Limb (tissue), 2 donors: ENCODE results near the gene AMFR.

ENCODE experiments used
- DNase-seq, 2 donors: peaks; one replicate each; pipeline ENCODE4 v3.0.0-alpha.2; 2016; ENCODE audit errors: extremely low spot score in 2 of 2

The AMFR gene

DNA sequence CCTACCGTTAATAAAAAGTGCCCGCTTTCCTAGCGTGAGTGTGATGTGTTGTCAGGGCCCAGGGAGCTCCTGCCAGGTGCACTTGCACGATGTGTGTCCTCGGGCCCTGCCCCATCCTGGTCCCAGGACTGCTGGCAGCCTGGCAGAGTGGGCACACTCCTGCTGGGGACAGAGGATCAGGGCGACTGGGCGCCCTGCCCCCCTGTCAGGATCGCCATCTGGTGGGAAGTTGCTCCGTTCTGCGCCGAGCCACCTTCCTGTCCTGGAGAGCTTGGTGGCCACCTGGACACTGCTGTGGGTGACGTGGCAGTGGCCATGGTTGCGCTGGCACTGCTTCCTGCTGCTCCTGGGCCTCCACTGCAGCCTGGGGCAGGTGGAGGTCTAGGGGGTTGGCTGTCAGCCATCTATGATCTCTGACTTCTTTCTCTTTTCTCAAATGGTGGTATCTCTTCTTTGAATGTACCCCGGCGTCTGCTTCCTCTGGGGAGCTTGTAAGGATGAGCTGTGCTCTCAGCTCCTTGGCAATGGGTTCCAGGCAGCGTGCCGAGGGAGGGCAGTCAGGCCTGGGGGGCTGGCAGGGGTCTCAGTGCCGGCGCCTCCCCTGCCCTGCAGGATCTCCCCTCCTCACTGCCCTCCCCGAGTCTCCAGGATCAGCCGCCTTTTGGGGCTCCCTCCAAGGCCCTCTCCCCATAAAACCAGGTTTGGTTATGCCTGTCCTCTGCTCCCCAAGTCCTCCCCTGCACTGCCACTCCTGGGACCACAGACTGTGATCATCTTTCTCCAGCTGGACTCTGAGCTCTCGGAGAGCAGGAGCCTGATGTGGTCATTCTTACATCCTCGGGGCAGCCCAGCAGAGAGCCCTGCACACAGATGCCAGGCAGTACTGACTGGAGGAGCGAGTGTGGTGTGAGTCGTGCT lies 76.9 kb downstream of the AMFR start:
- no peak for DNase-seq

DNA sequence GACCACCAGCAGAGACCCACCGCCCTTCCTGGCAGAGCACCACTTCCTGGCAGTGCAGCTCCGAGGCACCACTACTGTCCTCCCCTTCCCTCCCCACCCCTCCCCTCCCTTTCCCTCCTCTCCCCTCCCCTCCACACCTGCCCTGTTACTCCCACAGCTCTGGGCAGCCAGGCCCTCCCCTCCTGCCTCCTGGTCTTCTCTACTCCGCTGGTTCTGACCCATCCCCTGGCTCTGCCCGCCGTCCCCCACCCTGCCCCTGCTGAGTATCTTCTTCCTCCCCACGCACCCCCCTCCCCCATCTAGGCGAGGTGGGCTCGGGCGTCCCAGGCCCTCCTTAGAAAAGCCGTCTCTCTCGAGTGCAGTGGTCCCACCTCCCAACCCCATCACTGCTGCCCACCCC lies 77.7 kb downstream of the AMFR start:
- no peak for DNase-seq

DNA sequence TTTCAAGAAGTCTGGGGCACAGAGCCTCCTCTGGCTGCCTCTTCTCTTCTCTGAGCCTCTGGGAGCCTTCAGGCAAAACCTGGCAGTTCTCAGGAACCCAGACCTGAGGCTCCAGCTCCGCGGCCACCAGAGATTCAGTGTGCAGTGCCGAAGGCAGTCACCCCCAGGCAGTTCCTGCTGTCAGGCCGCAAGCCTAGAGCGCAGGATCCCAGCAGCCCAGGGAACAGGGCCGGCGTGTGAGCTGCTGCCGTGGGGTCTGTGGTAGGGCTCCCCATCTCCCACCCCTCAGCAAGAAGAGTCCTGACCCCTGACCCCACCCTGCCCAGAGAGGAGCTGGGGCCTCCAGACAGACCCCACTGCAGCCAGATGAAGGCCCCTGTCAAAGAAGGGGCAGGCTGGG lies 78.2 kb downstream of the AMFR start:
- DNase-seq = no peak

DNA sequence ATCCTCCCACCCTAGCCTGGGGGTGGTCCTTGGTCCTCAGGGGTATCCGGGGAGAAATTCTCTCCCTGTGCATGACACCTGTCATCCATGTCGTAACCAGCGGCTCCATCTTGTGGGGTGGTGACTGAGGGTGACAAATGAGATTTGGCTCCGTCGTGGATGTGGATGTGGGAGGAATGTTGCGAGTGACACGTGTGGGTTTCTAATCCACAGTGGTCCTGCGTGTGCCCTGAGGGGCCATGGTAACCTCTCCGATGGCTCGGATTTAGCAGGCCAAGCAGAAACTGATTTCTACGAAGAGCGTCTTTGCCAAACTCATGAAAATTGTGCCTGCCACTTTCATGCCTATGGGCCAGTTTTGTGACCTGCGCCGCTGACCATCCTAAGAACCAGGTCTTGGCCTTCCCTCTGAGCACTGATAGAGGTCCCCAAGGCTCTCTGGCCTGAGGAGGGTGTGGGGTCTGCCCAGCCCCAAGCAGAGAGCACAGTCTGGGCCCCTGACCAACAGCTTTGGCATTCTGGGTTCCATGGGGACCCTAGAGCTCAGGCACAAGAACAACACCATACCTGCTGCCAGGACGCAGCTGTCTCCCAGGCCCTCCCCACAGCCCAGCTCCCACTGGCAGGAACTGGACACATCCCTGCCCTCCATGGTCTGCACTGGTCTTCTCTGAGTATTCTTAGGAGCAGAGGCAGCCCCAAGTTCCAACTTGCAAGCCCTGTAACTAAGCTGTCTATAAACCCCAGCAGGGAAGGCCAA lies 79.0 kb downstream of the AMFR start:
- no peak for DNase-seq

- no peak for DNase-seq
Observed at GRCh38 chr16:56345406-56346050, 79.8 kb downstream of the AMFR start.

DNA sequence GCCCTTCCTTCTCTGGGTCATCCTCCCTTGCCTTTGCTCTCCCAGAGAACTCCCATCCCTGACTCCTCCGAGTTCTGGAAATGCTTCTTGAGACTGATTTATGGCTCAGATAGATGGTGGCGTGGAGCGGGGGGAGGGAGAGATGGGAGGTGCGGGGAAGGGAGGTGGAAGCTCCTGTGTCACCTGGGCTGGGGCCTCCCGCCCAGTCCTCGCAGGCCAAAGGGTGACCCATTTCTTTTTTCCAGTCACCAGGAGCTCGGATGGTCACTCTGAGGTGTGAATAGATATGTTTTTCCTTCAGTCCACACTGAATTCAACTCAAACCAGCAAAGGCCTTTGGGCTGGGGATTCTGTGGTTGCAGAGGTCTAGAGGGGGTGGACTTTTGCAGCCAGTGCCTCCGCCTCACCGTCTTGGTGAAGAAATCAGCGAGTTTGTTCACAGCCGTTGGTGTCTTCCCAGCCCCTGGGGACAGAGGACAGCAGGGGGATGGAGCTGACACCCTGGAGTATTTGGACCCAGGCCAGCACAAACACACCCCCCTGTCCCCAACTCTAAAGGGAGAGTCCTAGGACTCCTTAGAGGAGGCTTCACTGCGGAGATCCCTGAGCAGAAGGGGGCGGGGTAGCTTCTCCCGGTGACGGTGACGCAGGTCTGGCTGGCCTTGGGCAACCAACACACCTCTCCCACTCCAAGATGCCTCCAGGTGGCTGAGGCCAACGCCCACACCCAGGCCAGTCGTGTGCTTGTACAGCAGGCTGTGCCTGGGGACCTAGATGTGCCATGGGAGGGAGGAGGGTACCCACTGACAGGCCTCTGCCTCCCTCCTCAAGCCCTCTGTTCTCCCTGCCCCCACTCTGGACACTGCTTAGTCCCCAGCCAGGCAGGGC lies 80.6 kb downstream of the AMFR start:
- DNase-seq = no peak

- no peak for DNase-seq
Observed at GRCh38 chr16:56343661-56344517, 81.5 kb downstream of the AMFR start.

- no peak for DNase-seq
Observed at GRCh38 chr16:56341656-56342399, 83.5 kb downstream of the AMFR start.

GRCh38 chr16:56340864-56341365 lies 84.4 kb downstream of the AMFR start:
- DNase-seq = no peak

GRCh38 chr16:56340416-56340815 lies 84.9 kb downstream of the AMFR start:
- DNase-seq = no peak

- no peak for DNase-seq
Observed at GRCh38 chr16:56339431-56340195, 85.7 kb downstream of the AMFR start.

- no peak for DNase-seq
Observed at GRCh38 chr16:56338566-56339318, 86.6 kb downstream of the AMFR start.

DNA sequence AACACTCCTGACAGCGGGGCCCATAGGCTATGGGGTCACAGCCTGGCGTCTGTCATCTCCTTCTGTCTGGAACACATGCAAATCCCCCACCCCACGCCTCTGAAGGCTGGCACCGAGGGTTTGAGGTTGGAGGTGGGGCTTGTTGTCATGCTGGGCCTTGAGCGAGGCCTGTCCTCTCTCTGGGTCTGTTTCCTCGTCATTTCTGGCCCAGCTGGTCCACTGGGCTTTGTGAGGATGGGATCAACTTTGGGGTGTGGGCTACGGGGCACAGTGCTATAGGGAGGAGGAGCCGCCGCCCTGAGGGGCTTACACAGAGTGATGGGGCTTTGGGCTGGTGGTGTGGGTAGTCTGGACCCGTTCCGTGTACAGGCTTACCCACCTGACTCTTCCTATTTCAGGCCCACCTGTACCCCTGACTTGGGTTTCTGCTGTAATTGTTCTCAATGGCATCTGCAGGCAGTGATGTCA lies 87.5 kb downstream of the AMFR start:
- DNase-seq = no peak

DNA sequence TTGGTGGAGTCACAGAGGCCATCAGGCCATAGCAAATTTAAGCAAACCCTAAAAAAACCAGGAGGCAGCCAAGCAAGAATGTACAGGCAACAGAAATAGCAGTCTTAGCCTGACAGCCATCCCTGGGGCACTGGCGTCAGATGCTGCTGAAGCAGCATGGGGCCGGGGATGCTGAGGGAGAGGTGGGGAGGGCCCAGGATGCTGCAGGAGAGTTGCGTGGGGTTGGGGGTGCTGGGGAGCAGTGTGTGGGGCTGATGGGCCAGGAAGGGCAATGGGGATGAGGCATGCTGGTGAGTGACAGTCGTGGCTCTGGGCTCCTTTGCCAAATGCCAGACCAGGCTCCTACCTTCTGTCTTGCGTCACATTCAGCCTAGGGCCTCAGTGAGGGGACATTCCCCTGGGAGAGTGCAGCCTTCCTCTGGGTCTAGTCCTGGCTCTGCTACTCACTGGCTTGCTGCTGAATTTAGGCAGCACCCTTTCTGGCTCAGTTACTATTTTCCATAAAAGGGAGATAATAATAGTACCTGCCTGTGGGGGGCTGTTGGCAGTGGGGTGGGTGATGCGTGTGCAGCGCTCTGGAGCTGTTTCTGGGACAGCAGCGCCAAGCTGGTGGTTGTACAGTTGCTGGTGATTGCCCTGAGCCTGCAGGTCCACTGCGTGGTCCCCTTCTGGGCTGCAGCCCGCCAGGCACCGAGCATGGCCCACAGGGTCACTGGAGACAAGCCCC lies 88.1 kb downstream of the AMFR start:
- DNase-seq = no peak

DNA sequence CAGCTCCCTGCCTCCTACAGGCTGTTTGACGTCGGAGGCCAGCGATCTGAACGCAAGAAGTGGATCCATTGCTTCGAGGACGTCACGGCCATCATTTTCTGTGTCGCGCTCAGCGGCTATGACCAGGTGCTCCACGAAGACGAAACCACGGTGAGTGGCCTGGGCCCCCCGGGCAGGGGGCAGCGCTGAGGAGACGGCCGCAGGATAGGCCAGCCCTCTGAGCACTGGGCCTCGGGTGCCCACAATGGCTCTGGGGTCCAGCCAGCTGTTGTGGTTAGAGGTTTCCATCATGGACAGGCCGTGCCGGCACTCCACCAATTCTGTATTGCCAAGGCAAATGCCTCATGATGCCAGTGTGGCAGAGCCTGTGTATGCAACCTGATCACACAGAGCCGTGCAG lies 88.6 kb downstream of the AMFR start:
- DNase-seq = no peak

DNA sequence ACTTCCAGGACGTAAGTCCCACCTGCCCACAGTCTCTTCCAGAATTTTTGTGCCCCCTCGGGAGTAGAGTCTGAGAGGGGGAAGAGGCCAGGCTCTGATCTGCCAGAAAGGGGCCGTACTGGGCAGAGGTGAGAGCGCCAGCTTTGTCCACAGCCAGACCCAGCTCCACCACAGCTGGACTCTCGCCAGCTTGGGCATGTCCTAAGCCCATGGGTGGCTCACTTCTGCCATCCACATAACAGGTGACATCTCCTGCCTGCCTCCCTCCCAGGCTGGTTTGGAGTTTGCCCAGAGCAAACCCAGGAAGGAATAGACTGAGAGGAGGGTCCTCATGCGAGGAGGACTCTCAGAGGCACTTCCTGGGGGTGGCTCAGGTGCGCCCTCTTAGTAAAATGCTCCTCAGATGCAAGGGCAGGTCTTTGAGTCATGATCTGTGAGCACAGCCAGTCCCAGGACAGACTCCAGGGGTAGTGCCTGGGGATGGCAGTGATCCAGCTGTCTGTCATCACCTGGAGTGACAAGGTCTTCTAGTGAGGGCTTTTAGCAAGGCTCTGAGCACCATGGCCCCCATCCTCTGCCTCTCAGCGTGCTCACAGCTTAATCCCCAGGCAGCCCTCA lies 89.2 kb downstream of the AMFR start:
- no peak for DNase-seq

- DNase-seq = no peak
Observed at GRCh38 chr16:56334761-56335160, 90.6 kb downstream of the AMFR start.
